ENCODE data around the gene PPP6R1. TPM values are rescaled to one million over a fixed set of nuclear protein-coding genes. Genes with fewer than 3 reads are reported as not detected.

Gene PPP6R1
- total and polyA plus RNA-seq, 2 of the 13 experiments (the other 11 are each of a cell fraction or from before 2014, with no cell fraction given), result 25.8 to 54.0 TPM

- Histone ChIP-seq H3K9me3 (ENCODE audit: low read length) (no peaks in the 10 kb centered on the region), H3K36me3 (replicated peaks in 1 of 2; ENCODE audit: control insufficient read depth in 1 of 2, insufficient read depth in 2 of 2, low read length in 2 of 2) (peaks cover 14 to 33% of the 10 kb centered on the region in 2 experiments; a peak in 4 of 5 replicates), H3K4me2 (ENCODE audit: low read depth, low read length) (peak overlapping the region; percentile 88), H3K4me3 (replicated peaks in 1 of 3; ENCODE audit: insufficient read depth in 1 of 3, low read depth in 2 of 3, low read length in 3 of 3) (peak overlapping the region; percentile 37 to 67 (median 41); a peak in 5 of 6 replicates), H3K9ac (ENCODE audit: insufficient read depth, low read depth, low read length) (peak overlapping the region; percentile 60), H3K27ac (ENCODE audit: extremely low read length, insufficient read depth, low read length) (peak overlapping the region; percentile 76), H3K27me3 (ENCODE audit: control insufficient read depth in 1 of 2, insufficient read depth in 2 of 2, low read length in 2 of 2) (no peaks in the 10 kb centered on the region), H3K4me1 (ENCODE audit: insufficient read depth, low read length) (peaks cover 71% of the 10 kb centered on the region), H2AFZ (ENCODE audit: low read length) (no peak overlapping the region), H4K20me1 (ENCODE audit: insufficient read depth, low read length) (no peaks in the 10 kb centered on the region), H3K79me2 (ENCODE audit: insufficient read depth, low read length) (peaks cover 4% of the 10 kb centered on the region)
- 67% methylated on average over 7 of the region's 17 CpGs for WGBS (ENCODE audit: low lambda C conversion rate)
- ChIA-PET POLR2A (interaction anchor here (1.1 to 2.3 kb wide), 6 partner anchors 19 to 276 kb away, joined by 3 to 12 read pairs (median 6); partner anchors contain the start of genes PPP6R1, PTPRH and UBE2S), CTCF (ENCODE audit: low intra/inter-chr PET ratio, low total read pairs) (no interaction called here)
- intact Hi-C loops (cut with micrococcal nuclease; ENCODE audit: unreplicated experiment), result no loop called here
- BruUV-seq (replicated peaks), result no TSS peak
- in situ Hi-C loops (cut with HindIII; ENCODE audit: extremely low pct_ligation_motif_present, low pct_unique_long_range_greater_than_20kb), result no loop called here
- ATAC-seq (peak; percentile 6), FAIRE-seq (no peak), DNase-seq (ENCODE audit: low spot score) (no peak)
- TF ChIP-seq ZBTB43 (CRISPR knock-in tag; conservative IDR thresholded peaks at IDR 0.05), result no peak
- no peak for TF ChIP-seq ZNF501 (CRISPR knock-in tag; IDR thresholded peaks at IDR 0.05)
- no peak for TF ChIP-seq PRDM15 (CRISPR knock-in tag; IDR thresholded peaks at IDR 0.05)
- TF ChIP-seq CEBPZ (IDR thresholded peaks at IDR 0.05; ENCODE audit: low read length), result no peak
- no peak for TF ChIP-seq ZNF691 (CRISPR knock-in tag; IDR thresholded peaks at IDR 0.05; ENCODE audit: borderline replicate concordance, low read depth)
- no peak for TF ChIP-seq ZNF362 (CRISPR knock-in tag; IDR thresholded peaks at IDR 0.05; ENCODE audit: borderline replicate concordance)
- no peak for TF ChIP-seq SIX4 (CRISPR knock-in tag; IDR thresholded peaks at IDR 0.05)
- no peak for TF ChIP-seq SOX13 (IDR thresholded peaks at IDR 0.05)
- no peak for TF ChIP-seq SOX13 (CRISPR knock-in tag; conservative IDR thresholded peaks at IDR 0.05 in 1 of 2, IDR thresholded peaks at IDR 0.05 in 1 of 2)
- no peak for TF ChIP-seq MXI1 (IDR thresholded peaks at IDR 0.05; ENCODE audit: borderline replicate concordance, low read depth, low read length)
- no peak for TF ChIP-seq PITX1 (CRISPR knock-in tag; IDR thresholded peaks at IDR 0.05)
- no peak for TF ChIP-seq PCBP1 (IDR thresholded peaks at IDR 0.05; ENCODE audit: borderline replicate concordance, low read depth, low read length)
- TF ChIP-seq ZNF367 (CRISPR knock-in tag; IDR thresholded peaks at IDR 0.05; ENCODE audit: borderline replicate concordance), result no peak
- TF ChIP-seq BCL6 (CRISPR knock-in tag; IDR thresholded peaks at IDR 0.05), result no peak
- no peak for TF ChIP-seq ZNF143 (CRISPR knock-in tag; IDR thresholded peaks at IDR 0.05)
Measured at GRCh38 chr19:55228015-55228391, 30.8 kb downstream of the PPP6R1 start.
